Measurements from ENCODE around the gene CPLX4.
A peak's percentile ranks its signal among the peaks of the same experiment; 100 is the strongest.

CPLX4 gene, protein sequence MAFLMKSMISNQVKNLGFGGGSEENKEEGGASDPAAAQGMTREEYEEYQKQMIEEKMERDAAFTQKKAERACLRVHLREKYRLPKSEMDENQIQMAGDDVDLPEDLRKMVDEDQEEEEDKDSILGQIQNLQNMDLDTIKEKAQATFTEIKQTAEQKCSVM

GRCh38 chr18:59318460-59319050 lies at the start of gene CPLX4:
TSS of gene CPLX4 (minus strand) at chr18:59318649. CDS start at chr18:59318462, 187 bp downstream.
- FAIRE-seq: no peak

- FAIRE-seq: peak; percentile 17
These were observed 41.9 kb upstream of the CPLX4 start for GRCh38 chr18:59360381-59360780.

GRCh38 chr18:59359576-59359952 lies 41.1 kb upstream of the CPLX4 start:
- FAIRE-seq: no peak

DNA sequence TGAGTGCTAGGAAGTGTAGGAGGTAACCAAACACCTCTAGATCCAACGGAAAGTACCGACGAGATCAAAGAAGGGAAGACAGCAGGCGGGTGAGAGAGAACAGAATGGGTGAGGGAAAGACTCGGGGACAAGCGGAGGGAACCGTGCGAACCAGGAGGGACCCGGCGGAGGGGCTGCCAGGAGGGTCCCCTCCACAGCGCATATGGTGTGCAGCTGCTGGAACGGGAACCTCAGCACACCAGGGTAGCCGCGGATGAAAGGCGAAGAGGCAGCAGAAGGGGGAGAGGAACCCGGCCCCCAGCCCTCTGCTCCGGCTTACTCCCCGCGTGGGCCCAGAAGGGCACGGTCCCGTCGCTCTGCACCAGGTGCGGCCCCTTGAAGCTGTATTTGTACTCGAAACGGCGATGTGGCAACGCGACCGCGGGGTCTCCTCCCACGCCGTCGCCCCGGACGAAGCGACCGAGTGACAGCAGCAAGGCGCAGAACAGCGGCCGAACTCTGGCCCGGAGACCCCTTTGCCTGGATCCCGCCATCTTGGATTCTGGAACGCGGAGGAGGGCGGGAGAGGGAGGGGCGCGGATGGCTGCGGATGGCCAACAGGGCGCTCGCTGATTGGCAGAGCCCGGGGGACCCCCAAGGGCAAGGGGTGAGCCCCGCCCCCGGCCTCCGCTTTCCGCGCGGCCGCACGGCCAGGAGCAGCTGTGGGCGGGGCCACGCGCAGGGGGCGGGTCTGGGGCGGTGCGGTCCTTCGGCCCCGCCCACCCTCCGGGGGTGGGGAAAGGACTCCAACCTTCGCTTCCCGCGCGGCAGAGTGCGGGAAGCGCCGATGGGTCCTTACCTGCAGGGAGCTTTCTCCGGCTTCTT lies 40.5 kb upstream of the CPLX4 start, which contains the start of gene LMAN1:
TSS of gene LMAN1 (minus strand) at position 554 of the 864 bp plus-strand sequence. CDS start at position 533, 21 bp downstream.
- FAIRE-seq: no peak

DNA sequence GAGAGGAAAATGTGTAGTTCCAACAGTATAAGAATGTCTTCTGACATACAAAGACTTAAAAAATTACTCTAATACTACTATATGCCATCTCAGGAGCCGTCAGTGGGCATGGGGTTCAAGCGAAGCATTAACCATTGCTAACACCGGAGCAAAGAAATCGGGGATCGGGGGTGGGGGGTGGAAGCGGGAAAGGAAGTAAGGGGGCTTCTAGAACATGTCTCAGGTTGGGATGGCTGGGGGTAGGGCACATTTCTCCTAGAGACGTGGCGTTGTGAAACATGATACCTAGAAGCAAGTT lies 39.9 kb upstream of the CPLX4 start:
- no peak for FAIRE-seq

GRCh38 chr18:59357928-59358327 lies 39.5 kb upstream of the CPLX4 start:
- peak; percentile 87 for FAIRE-seq

- no peak for FAIRE-seq
These were observed 36.3 kb upstream of the CPLX4 start for GRCh38 chr18:59354731-59355130.

DNA sequence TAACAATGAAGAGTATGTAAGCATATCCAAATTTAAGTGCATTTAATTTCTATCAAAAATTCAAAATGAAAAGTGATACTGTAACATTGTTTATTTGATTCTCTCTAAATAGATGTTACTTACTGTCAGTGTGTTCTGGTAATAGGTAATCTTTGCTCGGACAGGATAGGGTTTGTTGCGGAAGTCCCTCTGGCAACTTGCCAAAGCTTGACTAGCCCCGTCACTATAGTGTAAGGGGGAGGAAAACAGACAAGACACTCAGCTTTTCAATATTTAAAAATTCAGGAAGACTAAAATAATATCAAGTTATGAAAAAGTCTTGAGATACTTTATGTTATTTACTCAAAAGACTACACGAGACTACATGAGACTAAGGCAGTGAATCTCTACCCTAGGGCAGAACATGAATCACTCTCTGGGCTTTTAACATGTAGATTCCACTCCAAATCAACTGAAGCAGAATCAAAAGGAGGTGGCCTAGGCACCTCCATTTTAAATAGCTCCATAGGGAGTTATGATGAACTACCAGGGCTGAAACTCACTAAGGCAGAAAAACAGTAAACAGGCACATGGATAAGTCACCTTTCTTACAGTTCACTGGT lies 34.7 kb upstream of the CPLX4 start:
- peak; percentile 51 for FAIRE-seq

- FAIRE-seq: no peak
These were observed 33.9 kb upstream of the CPLX4 start for GRCh38 chr18:59352250-59352855.

DNA sequence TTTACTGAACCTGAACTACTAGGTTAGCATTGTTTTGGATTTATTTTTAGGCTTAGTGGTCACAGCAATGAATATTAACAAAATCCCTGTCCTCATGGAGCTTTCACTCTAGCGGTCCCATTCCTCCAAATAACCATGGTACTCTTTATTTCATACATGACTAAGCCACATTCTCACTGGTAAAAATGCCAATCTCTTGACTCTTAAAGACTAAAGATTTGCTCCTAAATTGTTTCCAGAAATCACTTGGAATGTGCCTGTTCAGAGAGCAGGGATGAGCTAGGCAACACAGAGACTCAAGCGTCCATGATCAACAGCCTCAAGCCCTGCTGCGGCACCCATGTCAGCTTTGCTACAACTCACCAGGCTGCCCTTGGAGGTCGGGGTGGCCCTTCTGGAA lies 27.1 kb upstream of the CPLX4 start:
- FAIRE-seq: peak; percentile 30

DNA sequence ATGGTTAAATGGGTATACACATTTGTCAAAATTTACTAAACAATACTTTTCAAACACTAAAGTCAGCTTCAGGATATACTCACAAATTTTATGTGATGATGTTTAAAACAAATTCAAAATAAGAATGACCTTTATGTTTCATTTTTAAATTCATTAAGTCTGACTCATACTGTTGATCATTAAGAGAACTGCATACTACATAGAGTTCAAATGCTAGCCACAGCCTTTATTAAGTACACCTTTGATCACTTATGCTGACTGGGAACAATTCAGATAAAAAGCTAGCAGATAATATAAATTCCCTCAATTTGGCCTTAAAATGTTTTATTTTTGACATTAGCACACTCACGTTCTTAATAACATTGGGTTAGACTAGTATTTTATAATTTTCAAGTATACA lies 26.5 kb upstream of the CPLX4 start:
- FAIRE-seq: peak; percentile 92

GRCh38 chr18:59343926-59344325 lies 25.5 kb upstream of the CPLX4 start:
- no peak for FAIRE-seq

DNA sequence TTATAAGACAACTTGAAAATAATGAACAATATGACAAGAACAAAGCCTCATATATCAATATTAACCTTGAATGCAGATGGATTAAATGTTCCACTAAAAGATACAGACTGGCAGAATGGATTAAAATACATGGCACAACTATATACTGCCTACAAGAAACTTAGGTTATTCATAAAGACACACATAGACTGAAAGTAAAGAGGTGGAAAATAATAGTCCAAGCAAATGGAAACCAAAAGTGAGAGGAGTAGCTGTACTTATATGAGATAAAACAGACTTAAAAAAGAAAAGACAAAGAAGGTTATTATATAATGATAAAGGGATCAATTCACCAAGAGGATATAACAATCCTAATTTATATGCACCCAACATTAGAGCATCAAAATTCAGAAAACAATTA lies 22.4 kb upstream of the CPLX4 start:
- no peak for FAIRE-seq

DNA sequence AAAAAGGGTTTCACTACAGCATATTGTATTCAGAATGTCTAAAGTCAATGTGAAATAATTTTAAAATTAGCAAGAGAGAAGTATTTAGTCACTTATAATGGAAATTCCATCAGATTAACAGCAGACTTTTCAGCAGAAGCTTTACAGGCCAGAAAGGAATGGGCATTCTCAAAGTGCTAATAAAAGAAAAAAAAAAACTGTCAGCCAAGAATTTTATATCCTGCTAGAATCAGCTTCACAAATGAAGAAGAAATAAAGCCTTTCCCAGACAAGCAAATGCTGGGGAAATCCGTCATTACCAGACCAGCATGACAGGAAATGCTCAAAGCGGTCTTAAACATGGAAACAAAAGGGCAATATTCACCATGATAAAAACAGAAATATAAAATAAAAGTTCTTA lies 21.9 kb upstream of the CPLX4 start:
- FAIRE-seq: no peak

DNA sequence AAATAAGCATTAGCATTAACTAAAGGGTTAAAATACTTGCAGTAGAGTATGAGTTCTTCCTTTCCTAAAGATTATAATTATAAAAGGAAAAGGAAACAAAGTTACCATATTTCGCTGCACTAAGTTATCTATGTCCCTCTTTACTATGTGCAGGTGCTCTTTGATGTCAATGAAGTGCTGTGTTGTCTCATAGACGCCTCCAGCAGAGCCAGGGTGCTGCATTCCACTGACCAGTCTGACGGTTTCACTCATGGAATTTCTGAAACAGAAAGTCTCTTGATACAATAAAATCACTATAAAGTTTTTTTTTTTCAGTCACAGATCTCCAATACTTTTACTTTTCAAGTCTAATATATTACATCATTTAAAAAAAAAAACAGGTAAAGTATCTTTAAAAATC lies 14.5 kb upstream of the CPLX4 start:
- FAIRE-seq: no peak

DNA sequence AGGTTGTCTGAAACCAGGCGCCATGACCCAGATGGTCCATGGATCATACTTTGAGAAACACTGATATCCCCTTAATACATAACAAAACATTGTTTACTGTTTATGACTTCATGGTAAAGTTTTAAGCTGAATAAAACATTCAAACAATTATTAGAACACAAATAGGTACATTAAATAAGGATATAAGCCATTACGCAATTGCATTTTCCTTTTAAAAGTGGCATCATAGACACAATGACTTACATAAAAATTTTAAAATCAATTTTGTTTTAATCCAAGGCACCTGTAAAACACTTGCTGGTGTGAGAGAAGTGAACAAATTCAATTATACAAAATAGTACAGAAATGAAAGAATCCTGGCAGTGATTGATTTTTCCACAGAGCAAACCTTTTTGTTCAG lies 10.2 kb upstream of the CPLX4 start:
- no peak for FAIRE-seq

- no peak for FAIRE-seq
These were observed 7.5 kb upstream of the CPLX4 start for GRCh38 chr18:59325965-59326364.

- FAIRE-seq: no peak
These were observed 6.1 kb upstream of the CPLX4 start for GRCh38 chr18:59324623-59324971.

- FAIRE-seq: no peak
These were observed 5.6 kb upstream of the CPLX4 start for GRCh38 chr18:59323931-59324622.

- FAIRE-seq: no peak
These were observed 6.8 kb downstream of the CPLX4 start for GRCh38 chr18:59311631-59312030.

DNA sequence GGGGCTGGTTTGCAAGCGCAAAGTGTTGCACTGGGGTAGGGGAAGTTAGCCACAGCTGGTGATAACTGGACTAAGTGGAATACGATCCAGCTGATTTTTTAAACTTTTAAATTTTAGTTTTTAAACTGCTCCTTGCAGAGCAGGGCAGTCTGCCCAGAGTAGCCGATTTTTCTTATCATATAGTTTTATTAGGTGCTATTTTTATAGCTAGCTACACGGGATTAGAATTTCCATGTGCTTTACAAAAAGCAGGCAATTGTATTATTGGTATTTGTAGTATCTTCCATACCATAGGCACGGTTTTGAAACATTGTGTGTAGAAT lies 9.6 kb downstream of the CPLX4 start:
- no peak for FAIRE-seq

- peak; percentile 21 for FAIRE-seq
These were observed 10.1 kb downstream of the CPLX4 start for GRCh38 chr18:59308248-59308937.
